ENCODE measurements around the gene PIM3. TPM values are rescaled to one million over a fixed set of nuclear protein-coding genes. Genes with fewer than 3 reads are reported as not detected.

Gene PIM3
- total RNA-seq, 6 experiments from 2014 or later, result 14.8 to 18.8 (median 17.4) TPM

DNA sequence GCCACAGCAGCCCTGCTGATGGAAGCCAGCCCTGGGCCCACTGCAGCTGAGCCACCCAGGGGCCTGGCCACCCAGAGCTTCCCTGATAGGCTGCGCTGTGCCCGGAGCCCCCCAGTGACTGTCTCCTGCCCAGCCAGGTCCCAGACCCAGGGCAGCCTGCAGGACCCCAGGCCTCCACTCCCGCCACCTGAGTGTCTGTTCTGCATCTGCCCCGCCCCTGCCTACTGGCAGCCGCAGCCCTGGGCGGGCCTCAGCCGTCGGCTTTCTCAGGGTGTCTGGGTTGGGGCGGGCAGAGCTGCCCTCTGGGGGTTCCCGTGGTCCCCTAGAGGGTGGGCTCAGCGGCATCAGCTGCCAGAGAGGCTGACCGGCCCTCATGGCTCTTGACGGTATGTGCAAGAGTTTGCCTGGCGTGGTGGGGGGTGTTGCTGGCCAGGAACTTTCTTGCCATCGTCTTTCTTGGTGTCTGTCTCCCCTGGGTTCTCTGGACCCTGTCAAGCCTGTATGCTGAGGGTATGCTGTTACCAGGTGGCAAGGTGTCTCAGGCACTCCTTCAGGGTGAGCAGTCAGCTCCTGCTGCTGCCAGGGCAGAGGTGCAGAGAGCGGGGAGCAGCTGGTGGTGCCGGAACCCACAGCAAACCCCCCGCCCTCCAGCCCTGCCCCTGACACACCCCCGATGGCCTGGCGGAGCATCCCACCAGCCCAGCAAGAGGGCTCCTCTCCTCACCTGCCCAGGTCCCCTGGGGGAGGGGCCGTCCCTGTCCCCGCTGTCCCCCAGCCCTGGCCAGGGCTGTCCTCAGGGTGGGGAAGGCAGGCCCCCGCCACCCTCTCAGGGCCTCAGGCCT, 12.2 kb upstream of the PIM3 start:
- DNase-seq, result no peak
- Mint-ChIP-seq H3K27me3 (ENCODE audit: insufficient read depth) (no peaks in the 10 kb centered on the region; the same call in 1 of the 2 replicates), H3K27ac (no peak overlapping the region), H3K36me3 (ENCODE audit: low read depth) (no peaks in the 10 kb centered on the region), H3K9me3 (no peaks in the 10 kb centered on the region), H3K4me1 (ENCODE audit: low read depth) (peaks cover 10% of the 10 kb centered on the region), H3K4me3 (no peak overlapping the region)
- TF ChIP-seq, protein P1, sequence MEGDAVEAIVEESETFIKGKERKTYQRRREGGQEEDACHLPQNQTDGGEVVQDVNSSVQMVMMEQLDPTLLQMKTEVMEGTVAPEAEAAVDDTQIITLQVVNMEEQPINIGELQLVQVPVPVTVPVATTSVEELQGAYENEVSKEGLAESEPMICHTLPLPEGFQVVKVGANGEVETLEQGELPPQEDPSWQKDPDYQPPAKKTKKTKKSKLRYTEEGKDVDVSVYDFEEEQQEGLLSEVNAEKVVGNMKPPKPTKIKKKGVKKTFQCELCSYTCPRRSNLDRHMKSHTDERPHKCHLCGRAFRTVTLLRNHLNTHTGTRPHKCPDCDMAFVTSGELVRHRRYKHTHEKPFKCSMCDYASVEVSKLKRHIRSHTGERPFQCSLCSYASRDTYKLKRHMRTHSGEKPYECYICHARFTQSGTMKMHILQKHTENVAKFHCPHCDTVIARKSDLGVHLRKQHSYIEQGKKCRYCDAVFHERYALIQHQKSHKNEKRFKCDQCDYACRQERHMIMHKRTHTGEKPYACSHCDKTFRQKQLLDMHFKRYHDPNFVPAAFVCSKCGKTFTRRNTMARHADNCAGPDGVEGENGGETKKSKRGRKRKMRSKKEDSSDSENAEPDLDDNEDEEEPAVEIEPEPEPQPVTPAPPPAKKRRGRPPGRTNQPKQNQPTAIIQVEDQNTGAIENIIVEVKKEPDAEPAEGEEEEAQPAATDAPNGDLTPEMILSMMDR (IDR thresholded peaks at IDR 0.05), result no peak

DNA sequence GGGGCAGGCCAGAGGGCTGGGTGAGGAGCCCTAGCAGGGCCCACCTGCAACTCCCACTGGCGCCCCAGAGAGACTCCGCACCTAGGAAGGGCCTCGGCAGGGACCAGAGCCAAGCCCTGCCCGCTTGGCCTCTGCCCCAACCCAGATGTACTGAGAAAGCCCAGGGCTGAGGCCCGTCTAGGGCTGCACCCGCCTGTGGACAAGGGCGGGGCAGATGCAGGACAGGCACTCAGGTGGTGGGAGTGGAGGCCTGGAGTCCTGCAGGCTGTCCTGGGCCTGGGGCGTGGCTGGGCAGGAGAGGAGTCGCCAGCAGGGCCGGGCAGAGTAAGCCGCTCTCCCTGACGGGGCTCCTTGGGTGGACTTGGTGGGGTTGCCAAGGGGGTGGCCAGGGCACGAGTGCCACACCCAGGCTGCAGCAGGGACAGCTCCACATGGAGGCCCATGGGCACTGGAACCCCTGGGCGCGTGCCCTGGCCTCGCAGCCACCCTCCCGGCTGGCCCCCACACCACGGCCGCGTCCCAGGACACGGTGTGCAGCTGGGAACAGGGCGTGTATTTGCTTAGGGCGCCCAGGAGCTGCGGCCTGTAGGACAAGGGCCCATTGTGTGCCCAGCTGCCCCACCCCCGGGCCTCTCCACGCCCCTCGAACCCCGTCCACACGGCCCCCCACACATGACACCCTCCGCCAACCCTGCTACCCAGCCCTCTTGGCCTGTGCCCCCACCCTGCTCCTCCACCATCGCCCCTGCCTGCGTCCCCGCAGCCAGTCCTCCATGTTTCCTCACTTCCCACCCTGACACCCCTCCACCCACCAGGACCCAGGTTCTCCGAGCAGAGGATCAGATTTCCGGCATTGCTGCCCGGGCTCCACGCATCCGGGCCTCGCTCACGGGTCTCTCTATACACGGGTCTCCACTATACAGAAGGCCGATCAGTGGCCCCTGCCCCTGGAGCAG, 11.3 kb upstream of the PIM3 start:
- no peak overlapping the region for H3K4me3 Mint-ChIP-seq
- H3K27ac Mint-ChIP-seq, result no peak overlapping the region
- peaks cover 10% of the 10 kb centered on the region for H3K4me1 Mint-ChIP-seq (ENCODE audit: low read depth)
- H3K36me3 Mint-ChIP-seq (ENCODE audit: low read depth), result no peaks in the 10 kb centered on the region
- H3K27me3 Mint-ChIP-seq (ENCODE audit: insufficient read depth), result no peaks in the 10 kb centered on the region; the same call in 1 of the 2 replicates
- H3K9me3 Mint-ChIP-seq, result no peaks in the 10 kb centered on the region
- DNase-seq, result no peak
- TF ChIP-seq, protein P1 (IDR thresholded peaks at IDR 0.05), result no peak

DNA sequence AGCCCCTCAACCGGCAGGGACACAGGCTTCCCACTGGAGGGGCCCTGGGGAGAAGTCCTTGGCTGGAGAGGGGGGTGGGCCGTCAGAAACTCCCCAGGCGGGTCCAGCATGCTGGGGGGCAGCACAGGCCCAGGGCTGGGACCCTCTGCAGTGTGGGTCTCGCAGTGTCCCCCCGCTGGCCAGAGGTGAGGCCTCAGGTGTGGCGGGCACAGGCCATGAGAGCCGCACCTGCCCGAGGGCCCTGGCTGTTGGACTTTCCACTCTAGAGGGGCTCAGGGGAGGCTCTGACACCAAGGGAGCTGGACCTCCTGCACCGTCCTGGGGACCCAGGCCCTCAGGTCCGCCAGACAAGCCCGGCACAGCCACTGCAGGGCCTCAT, 10.7 kb upstream of the PIM3 start:
- peaks cover 10% of the 10 kb centered on the region for H3K4me1 Mint-ChIP-seq (ENCODE audit: low read depth)
- no peaks in the 10 kb centered on the region for H3K9me3 Mint-ChIP-seq

DNA sequence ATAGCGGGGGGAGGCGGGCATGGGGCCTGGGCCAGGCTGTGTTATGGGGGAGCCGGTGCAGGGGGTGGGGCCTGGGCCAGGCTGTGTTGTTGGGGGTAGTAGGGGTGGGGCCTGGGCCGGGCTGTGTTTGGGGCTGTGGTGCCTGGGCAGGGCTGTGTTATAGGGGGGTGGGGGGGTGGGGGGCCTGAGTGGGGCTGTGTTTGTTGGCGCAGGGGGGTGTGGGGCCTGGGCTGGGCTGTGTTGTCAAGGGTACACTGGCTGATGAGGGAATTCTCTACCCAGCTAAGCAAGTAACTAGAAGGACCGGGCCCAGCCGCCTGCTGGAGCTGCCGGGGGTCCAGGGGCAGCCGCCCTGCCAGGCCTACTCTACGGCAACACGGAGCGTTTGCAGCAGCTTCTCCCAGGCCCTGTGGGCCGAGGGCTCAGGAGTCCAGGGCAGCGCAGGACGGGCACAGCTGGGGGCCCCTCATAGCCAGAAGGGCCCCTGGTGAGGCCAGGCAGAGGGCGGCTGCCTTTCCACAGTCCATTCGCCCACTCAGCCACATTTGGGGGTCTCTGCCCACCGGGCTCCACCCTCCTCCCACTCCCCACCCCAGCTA, 10.1 kb upstream of the PIM3 start:
- Mint-ChIP-seq H3K4me3 (no peak overlapping the region), H3K4me1 (ENCODE audit: low read depth) (peaks cover 10% of the 10 kb centered on the region), H3K27ac (no peak overlapping the region), H3K27me3 (ENCODE audit: insufficient read depth) (no peaks in the 10 kb centered on the region; the same call in 1 of the 2 replicates), H3K9me3 (no peaks in the 10 kb centered on the region), H3K36me3 (ENCODE audit: low read depth) (no peaks in the 10 kb centered on the region)
- TF ChIP-seq, protein P1 (IDR thresholded peaks at IDR 0.05), result no peak
- DNase-seq, result no peak

More for the DNA sequence above, 10.7 kb upstream of the PIM3 start:
- Mint-ChIP-seq H3K36me3 (ENCODE audit: low read depth) (no peaks in the 10 kb centered on the region), H3K27ac (no peak overlapping the region), H3K27me3 (ENCODE audit: insufficient read depth) (no peaks in the 10 kb centered on the region; the same call in 1 of the 2 replicates), H3K4me3 (no peak overlapping the region)
- no peak for DNase-seq
- TF ChIP-seq, protein P1 (IDR thresholded peaks at IDR 0.05), result no peak

DNA sequence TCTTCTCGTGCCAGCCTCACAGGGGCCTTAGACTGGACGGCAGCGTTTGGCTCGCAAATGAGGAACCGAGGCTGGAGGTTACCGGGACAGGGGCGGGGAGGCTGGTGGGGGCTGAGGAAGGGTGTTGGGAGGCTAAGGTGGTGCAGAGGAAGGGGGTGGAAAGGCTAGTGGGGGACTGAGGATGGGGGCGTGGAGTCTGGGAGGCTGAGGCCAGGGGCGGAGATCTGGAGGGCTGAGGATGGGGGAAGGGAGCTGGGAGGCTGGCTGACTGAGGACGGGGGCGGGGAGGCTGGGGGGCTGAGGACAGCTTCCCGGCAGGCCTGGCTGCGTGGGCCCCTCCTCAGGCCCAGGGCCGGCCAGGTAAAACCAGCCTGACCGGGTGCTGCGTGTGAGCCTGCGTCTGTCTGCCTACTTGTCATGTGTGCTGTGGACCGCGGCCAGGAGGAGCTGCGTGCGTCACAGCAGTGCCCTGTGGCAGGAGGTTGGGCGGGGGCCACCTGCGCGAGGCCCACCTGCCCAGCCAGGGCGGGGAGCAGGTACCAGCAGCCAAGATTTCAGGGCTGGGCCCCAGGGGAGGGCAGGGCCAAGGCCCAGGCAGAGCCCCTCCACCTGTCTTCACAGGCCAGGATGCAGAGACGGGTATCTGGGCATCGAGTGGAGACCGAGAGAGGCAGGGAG, 9.4 kb upstream of the PIM3 start:
- H3K27ac Mint-ChIP-seq, result no peak overlapping the region
- no peaks in the 10 kb centered on the region for H3K9me3 Mint-ChIP-seq

More for the DNA sequence above, 9.4 kb upstream of the PIM3 start:
- Mint-ChIP-seq H3K27me3 (ENCODE audit: insufficient read depth) (no peaks in the 10 kb centered on the region), H3K4me1 (ENCODE audit: low read depth) (peaks cover 10% of the 10 kb centered on the region), H3K4me3 (no peak overlapping the region), H3K36me3 (ENCODE audit: low read depth) (no peaks in the 10 kb centered on the region)
- TF ChIP-seq, protein P1 (IDR thresholded peaks at IDR 0.05), result no peak
- no peak for DNase-seq

Data from HFFc6 (cell line).